ENCODE data around the gene ATP2C2. TPM values are rescaled to one million over a fixed set of nuclear protein-coding genes. Genes with fewer than 3 reads are reported as not detected.

Gene ATP2C2
- total RNA-seq, 1 experiment from 2014 or later, result not detected

DNA sequence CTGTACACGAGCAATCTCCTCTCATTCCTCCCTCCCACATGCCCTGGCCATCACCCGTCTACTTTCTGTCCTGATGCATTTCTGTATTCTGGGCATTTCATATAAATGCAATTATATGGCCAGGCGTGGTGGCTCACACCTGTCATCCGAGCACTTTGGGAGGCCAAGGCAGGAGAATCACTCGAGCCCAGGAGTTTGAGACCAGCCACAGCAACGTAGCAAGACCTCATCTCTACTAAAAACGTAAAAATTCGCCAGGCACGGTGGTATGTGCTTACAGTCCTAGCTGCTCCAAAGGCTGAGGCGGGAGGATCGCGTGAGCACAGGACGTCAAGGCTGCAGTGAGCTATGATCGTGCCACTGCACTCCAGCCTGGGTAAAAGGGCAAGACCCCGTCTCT lies 131.3 kb downstream of the ATP2C2 start:
- Mint-ChIP-seq H3K4me1 (ENCODE audit: insufficient read depth, unreplicated experiment) (peaks cover 47% of the 10 kb centered on the region), H3K27ac (ENCODE audit: low read depth, unreplicated experiment) (peak overlapping the region; percentile 31), H3K4me3 (ENCODE audit: unreplicated experiment) (no peak overlapping the region), H3K27me3 (ENCODE audit: insufficient read depth, unreplicated experiment) (no peaks in the 10 kb centered on the region), H3K9me3 (ENCODE audit: unreplicated experiment) (no peaks in the 10 kb centered on the region), H3K36me3 (ENCODE audit: insufficient read depth, unreplicated experiment) (peaks cover 52% of the 10 kb centered on the region)
- TF ChIP-seq, protein P1, sequence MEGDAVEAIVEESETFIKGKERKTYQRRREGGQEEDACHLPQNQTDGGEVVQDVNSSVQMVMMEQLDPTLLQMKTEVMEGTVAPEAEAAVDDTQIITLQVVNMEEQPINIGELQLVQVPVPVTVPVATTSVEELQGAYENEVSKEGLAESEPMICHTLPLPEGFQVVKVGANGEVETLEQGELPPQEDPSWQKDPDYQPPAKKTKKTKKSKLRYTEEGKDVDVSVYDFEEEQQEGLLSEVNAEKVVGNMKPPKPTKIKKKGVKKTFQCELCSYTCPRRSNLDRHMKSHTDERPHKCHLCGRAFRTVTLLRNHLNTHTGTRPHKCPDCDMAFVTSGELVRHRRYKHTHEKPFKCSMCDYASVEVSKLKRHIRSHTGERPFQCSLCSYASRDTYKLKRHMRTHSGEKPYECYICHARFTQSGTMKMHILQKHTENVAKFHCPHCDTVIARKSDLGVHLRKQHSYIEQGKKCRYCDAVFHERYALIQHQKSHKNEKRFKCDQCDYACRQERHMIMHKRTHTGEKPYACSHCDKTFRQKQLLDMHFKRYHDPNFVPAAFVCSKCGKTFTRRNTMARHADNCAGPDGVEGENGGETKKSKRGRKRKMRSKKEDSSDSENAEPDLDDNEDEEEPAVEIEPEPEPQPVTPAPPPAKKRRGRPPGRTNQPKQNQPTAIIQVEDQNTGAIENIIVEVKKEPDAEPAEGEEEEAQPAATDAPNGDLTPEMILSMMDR (IDR thresholded peaks at IDR 0.05; ENCODE audit: unreplicated experiment), result no peak
- intact Hi-C loops (cut with micrococcal nuclease), result loop anchor here (5.0 to 10.0 kb wide), 2 partner anchors 547 to 675 kb away; partner anchors contain the start of gene OSGIN1
- ChIA-PET CTCF (interaction anchor here (1.0 to 1.3 kb wide), 3 partner anchors 15 to 226 kb away, joined by 3 read pairs; no protein-coding TSS in a partner anchor), POLR2A (interaction anchor here (0.7 kb wide), 1 partner anchor 228 kb away, joined by 3 read pairs; no protein-coding TSS in a partner anchor)
- no peak for DNase-seq (ENCODE audit: unreplicated experiment)
- BruUV-seq (replicated peaks), result no TSS peak

DNA sequence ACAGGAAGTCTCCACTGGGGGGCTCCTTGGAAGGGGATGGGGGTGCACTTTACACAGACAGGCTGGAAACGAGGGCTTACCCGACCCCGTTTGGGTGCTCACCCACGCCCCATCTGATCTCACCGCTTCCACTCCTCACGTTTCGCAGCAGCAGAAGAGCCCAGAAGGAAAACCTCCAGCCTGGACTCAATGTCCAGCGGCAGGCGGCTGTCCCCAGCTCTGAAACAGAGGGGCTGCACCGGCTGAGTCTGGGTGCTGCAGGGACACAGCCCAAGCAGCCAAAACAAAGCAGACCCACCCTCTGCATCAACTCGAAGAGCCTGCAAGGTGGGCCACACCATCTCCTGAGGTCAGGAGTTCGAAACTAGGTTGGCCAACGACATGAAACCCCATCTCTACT lies 132.2 kb downstream of the ATP2C2 start:
- TF ChIP-seq, protein P1 (IDR thresholded peaks at IDR 0.05; ENCODE audit: unreplicated experiment), result no peak
- no peaks in the 10 kb centered on the region for H3K27me3 Mint-ChIP-seq (ENCODE audit: insufficient read depth, unreplicated experiment)
- no peak for DNase-seq (ENCODE audit: unreplicated experiment)
- peak overlapping the region; percentile 63 for H3K4me3 Mint-ChIP-seq (ENCODE audit: unreplicated experiment)
- intact Hi-C loops (cut with micrococcal nuclease), result loop anchor here (5.0 to 10.0 kb wide), 2 partner anchors 548 to 676 kb away; partner anchors contain the start of gene OSGIN1
- H3K27ac Mint-ChIP-seq (ENCODE audit: low read depth, unreplicated experiment), result peak overlapping the region; percentile 88
- H3K4me1 Mint-ChIP-seq (ENCODE audit: insufficient read depth, unreplicated experiment), result peaks cover 56% of the 10 kb centered on the region
- TSS peak; percentile 1 for BruUV-seq (replicated peaks)
- peaks cover 43% of the 10 kb centered on the region for H3K36me3 Mint-ChIP-seq (ENCODE audit: insufficient read depth, unreplicated experiment)
- H3K9me3 Mint-ChIP-seq (ENCODE audit: unreplicated experiment), result no peaks in the 10 kb centered on the region
- ChIA-PET POLR2A (interaction anchor here (0.7 to 1.1 kb wide), 3 partner anchors 11 to 1117 kb away, joined by 3 to 4 read pairs (median 3); no protein-coding TSS in a partner anchor), CTCF (interaction anchor here (0.7 to 1.3 kb wide), 3 partner anchors 16 to 236 kb away, joined by 3 to 4 read pairs (median 3); no protein-coding TSS in a partner anchor)

DNA sequence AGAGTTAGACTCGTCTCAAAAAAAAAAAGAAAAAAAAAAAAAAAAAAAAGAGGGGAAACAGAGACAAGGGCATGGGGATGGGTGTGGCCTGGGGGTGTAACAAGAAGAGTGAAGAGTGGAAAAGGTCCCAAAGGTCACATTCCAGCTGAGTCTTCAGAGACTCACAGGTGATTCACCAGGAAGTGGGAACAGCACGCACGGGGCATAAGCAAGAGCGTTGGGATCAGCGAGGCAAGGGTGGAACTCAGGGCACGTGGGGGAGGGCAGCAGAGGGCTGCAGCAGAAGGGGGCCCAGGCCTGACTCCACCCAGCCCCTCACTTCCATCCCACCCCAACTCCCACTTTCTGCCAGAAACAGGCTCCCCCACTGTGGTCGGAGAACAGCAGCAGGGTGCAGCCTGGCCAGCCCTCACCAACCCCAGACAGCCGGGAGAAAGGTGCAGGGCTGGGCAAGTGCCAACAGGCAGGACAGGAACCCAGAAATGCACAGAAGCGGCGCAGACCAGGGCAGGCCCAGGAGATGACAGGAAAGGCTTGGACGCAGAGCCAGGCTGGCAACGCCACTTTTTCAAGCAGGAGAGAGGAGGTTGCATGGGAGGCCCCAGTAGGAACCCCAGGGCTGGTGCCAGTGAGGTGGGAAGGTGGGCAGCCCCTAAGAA lies 132.9 kb downstream of the ATP2C2 start:
- ChIA-PET POLR2A (interaction anchor here (0.7 to 2.2 kb wide), 10 partner anchors 8 to 1116 kb away, joined by 3 to 7 read pairs (median 4); partner anchors contain the start of gene COTL1), CTCF (interaction anchor here (1.0 to 1.3 kb wide), 2 partner anchors 17 to 225 kb away, joined by 3 to 6 read pairs; no protein-coding TSS in a partner anchor)
- H3K27ac Mint-ChIP-seq (ENCODE audit: low read depth, unreplicated experiment), result peak overlapping the region; percentile 88
- BruUV-seq (replicated peaks), result no TSS peak
- peak overlapping the region; percentile 63 for H3K4me3 Mint-ChIP-seq (ENCODE audit: unreplicated experiment)
- DNase-seq (ENCODE audit: unreplicated experiment), result peak; percentile 96
- H3K4me1 Mint-ChIP-seq (ENCODE audit: insufficient read depth, unreplicated experiment), result peaks cover 58% of the 10 kb centered on the region
- no peaks in the 10 kb centered on the region for H3K9me3 Mint-ChIP-seq (ENCODE audit: unreplicated experiment)
- H3K36me3 Mint-ChIP-seq (ENCODE audit: insufficient read depth, unreplicated experiment), result peaks cover 37% of the 10 kb centered on the region
- intact Hi-C loops (cut with micrococcal nuclease), result loop anchor here (5.0 to 10.0 kb wide), 2 partner anchors 549 to 676 kb away; partner anchors contain the start of gene OSGIN1
- TF ChIP-seq, protein P1 (IDR thresholded peaks at IDR 0.05; ENCODE audit: unreplicated experiment), result no peak
- H3K27me3 Mint-ChIP-seq (ENCODE audit: insufficient read depth, unreplicated experiment), result no peaks in the 10 kb centered on the region

DNA sequence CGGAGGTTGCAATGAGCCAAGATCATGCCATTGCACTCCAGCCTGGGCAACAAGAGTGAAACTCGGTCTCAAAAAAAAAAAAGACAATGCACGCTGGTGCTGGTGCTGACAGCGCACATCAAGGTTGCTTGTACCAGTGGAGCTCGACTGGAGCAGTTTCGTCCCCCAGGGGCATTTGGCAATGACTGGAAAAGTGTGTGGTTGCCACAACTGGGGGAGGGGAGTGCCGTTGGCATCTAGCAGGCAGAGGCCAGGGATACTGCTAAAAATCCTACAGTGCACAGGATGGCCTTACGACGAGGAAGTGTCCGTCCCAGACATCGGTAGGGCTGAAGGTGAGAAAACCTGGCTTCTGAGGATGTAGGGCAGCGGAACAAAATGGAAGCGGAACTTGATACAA lies 133.7 kb downstream of the ATP2C2 start:
- peaks cover 28% of the 10 kb centered on the region for H3K36me3 Mint-ChIP-seq (ENCODE audit: insufficient read depth, unreplicated experiment)
- no peaks in the 10 kb centered on the region for H3K9me3 Mint-ChIP-seq (ENCODE audit: unreplicated experiment)
- peak overlapping the region; percentile 84 for H3K4me3 Mint-ChIP-seq (ENCODE audit: unreplicated experiment)
- POLR2A ChIA-PET, result interaction anchor here (0.6 to 2.4 kb wide), 12 partner anchors 8 to 385 kb away, joined by 3 to 10 read pairs (median 4); partner anchors contain the start of genes COTL1 and MBTPS1
- H3K27me3 Mint-ChIP-seq (ENCODE audit: insufficient read depth, unreplicated experiment), result no peaks in the 10 kb centered on the region
- intact Hi-C loops (cut with micrococcal nuclease), result loop anchor here (5.0 to 10.0 kb wide), 2 partner anchors 550 to 677 kb away; partner anchors contain the start of gene OSGIN1
- CTCF ChIA-PET, result interaction anchor here (0.5 to 1.0 kb wide), 2 partner anchors 121 to 224 kb away, joined by 3 to 6 read pairs; no protein-coding TSS in a partner anchor
- TF ChIP-seq, protein P1 (IDR thresholded peaks at IDR 0.05; ENCODE audit: unreplicated experiment), result no peak
- H3K27ac Mint-ChIP-seq (ENCODE audit: low read depth, unreplicated experiment), result peak overlapping the region; percentile 88
- no TSS peak for BruUV-seq (replicated peaks)
- peaks cover 52% of the 10 kb centered on the region for H3K4me1 Mint-ChIP-seq (ENCODE audit: insufficient read depth, unreplicated experiment)
- DNase-seq (ENCODE audit: unreplicated experiment), result peak; percentile 99

Data from MCF 10A (cell line).